AG04449 (cell line): Measurements from ENCODE around the gene HYCC2.

Source experiments
- CTCF ChIA-PET: fragments of 350-600 bp; formaldehyde crosslinking; extraction: SDS; loops from one replicate; lab custom pipeline; 2021; ENCODE audit warnings: antibody characterized with exemption; lab: Yijun Ruan, JAX
- POLR2A ChIA-PET: fragments of 400-600, 350-600 bp; formaldehyde crosslinking; extraction: SDS; loops from one replicate; lab custom pipeline; 2020; ENCODE audit warnings: antibody characterized with exemption, inconsistent platforms; lab: Yijun Ruan, JAX
- DNase-seq: peaks from one replicate; pipeline ENCODE4 v3.0.0-alpha.2; 2010; ENCODE audit warnings: low read depth, low spot score
- H3K4me3 ChIP-seq: 2 replicates; pipeline ENCODE4 v1.5.1; 2011; ENCODE audit warnings: low read depth, mild to moderate bottlenecking, control low read depth, low read length
- TF ChIP-seq, protein P1 (sequence below): IDR thresholded peaks from one replicate; pipeline ENCODE4 v1.5.1; 2011; ENCODE audit warnings: mild to moderate bottlenecking, moderate library complexity, low read length, control low read depth, inconsistent platforms; ENCODE audit not compliant: insufficient read depth; ENCODE audit errors: missing control alignments

Gene HYCC2

DNA sequence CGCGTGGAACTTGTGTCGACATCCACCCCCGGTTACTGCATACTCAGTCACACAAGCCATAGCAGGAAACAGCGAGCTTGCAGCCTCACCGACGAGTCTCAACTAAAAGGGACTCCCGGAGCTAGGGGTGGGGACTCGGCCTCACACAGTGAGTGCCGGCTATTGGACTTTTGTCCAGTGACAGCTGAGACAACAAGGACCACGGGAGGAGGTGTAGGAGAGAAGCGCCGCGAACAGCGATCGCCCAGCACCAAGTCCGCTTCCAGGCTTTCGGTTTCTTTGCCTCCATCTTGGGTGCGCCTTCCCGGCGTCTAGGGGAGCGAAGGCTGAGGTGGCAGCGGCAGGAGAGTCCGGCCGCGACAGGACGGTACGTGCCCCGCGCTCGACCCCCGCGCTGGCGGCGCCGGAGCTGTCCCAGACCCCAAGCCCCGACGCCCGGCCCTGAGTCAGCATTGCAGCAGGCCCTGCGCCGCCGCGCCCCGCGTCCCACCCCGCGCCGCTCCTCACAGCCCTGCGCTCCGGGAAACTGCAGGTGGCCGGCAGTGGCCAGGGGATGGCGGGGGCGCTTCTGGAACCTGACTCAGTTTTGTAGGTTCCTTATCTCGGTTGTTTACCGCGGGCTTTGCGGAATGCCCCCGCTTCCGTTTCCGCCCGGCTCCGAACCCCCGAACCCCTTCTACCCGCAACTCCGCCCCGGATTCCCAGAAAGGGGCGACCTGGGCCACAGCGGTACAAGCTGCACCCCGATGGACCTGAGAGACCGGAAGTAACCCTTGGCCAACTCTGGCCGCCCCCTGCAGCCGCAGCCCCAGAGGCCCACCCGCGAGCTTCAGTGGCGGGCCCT, 44.9 kb upstream of the HYCC2 start, which contains the start of gene CFLAR:
Gene CFLAR, plus strand, starts transcription at position 50 of the 844 bp plus-strand sequence. CDS start 13,702 bp downstream, outside the sequence.
- TF ChIP-seq, protein P1, sequence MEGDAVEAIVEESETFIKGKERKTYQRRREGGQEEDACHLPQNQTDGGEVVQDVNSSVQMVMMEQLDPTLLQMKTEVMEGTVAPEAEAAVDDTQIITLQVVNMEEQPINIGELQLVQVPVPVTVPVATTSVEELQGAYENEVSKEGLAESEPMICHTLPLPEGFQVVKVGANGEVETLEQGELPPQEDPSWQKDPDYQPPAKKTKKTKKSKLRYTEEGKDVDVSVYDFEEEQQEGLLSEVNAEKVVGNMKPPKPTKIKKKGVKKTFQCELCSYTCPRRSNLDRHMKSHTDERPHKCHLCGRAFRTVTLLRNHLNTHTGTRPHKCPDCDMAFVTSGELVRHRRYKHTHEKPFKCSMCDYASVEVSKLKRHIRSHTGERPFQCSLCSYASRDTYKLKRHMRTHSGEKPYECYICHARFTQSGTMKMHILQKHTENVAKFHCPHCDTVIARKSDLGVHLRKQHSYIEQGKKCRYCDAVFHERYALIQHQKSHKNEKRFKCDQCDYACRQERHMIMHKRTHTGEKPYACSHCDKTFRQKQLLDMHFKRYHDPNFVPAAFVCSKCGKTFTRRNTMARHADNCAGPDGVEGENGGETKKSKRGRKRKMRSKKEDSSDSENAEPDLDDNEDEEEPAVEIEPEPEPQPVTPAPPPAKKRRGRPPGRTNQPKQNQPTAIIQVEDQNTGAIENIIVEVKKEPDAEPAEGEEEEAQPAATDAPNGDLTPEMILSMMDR, result no peak
- peak within 1 kb of the TSS; percentile 61 for H3K4me3 ChIP-seq
- no peak for DNase-seq
- ChIA-PET POLR2A (interaction anchor here (1.0 kb wide), 3 partner anchors 34 to 42 kb away, joined by 4 read pairs; no protein-coding TSS in a partner anchor), CTCF (interaction anchor here (1.2 to 8.4 kb wide), 9 partner anchors 20 to 210 kb away, joined by 3 to 90 read pairs (median 14); no protein-coding TSS in a partner anchor)

DNA sequence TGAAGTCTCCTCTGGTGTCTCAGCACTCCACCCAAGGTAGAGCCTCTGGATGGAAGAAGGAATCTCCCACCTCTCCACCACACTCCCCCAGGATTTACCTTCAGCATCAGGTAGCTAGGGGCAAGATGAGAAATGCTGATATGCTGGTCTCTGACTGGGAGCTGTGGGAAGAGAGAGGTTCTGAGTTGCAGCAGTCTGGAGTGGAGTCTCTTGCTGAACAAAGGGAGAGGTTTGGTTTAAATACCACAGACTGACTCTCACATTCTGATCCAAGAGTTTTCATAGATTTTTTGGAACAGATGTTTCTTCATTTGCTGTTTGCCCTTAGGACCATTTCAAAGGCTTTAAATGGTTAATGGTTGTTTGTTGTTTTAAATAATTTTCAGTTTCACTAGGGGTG, 43.4 kb upstream of the HYCC2 start:
- no peak overlapping the region for H3K4me3 ChIP-seq
- no peak for DNase-seq
- CTCF ChIA-PET, result interaction anchor here (0.6 to 8.4 kb wide), 2 partner anchors 41 to 44 kb away, joined by 3 to 90 read pairs; no protein-coding TSS in a partner anchor
- TF ChIP-seq, protein P1, result no peak
- POLR2A ChIA-PET, result interaction anchor here (0.7 kb wide), 1 partner anchor 202 kb away, joined by 3 read pairs; no protein-coding TSS in a partner anchor

DNA sequence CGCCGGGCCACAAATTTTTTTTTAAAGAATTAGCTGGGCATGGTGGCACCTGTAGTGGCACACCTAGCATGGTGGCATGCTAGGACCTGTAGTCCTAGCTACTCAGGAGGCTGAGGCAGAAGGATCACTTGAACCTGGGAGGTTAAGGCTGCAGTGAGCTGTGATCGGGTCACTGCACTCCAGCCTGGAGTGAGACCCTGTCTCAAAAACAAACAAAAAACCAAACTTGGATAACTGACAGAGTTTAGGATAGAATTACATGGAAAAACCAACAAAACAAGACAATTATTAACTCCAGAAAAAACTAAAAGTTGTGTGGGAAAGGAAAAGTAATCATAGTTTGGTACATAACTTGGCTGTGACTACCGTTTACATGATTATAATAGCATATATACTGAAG, 42.9 kb upstream of the HYCC2 start:
- POLR2A ChIA-PET, result no interaction called here
- no peak for DNase-seq
- no peak overlapping the region for H3K4me3 ChIP-seq
- TF ChIP-seq, protein P1, result no peak
- CTCF ChIA-PET, result interaction anchor here (0.6 to 8.4 kb wide), 2 partner anchors 40 to 45 kb away, joined by 3 to 90 read pairs; no protein-coding TSS in a partner anchor

DNA sequence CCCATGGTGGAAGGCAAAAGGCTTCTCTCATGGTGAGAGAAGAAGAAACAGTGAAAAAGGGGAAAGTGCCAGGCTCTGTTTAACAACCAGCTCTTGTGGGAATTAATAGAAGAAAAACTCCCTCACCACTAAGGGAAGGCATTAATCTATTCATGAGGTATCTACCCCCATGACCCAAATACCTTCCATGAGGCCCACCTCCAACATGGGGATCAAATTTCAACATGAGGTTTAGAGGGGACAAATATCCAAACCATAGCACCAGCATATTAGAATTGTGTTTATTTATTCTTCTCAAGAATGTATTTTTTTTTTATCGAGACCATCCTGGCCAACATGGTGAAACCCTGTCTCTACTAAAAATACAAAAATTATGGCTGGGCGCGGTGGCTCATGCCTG, 39.6 kb upstream of the HYCC2 start:
- ChIA-PET CTCF (interaction anchor here (1.2 to 2.0 kb wide), 2 partner anchors 47 to 49 kb away, joined by 3 to 8 read pairs; no protein-coding TSS in a partner anchor), POLR2A (no interaction called here)
- TF ChIP-seq, protein P1, result no peak

DNA sequence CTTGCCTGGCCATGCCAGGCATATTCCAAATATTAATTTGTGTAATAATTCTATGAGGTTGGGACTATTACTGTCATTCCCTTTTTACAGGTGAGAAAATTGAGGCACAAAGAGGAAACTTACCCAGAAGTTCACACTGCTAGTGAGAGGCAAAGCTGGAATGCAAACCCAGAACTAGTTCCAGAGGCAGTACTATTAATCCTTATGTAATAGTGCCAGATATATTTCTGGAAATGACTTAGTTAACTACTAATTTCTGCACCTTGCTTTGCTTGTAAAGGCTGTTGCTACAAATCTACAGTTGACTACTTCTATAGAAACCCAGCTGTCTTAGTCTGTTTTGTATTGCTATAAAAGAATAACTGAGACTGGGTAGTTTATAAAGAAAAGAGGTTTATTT, 39.1 kb upstream of the HYCC2 start:
- H3K4me3 ChIP-seq, result no peak overlapping the region
- TF ChIP-seq, protein P1, result no peak
- DNase-seq, result no peak
- CTCF ChIA-PET, result interaction anchor here (1.2 to 2.0 kb wide), 3 partner anchors 18 to 49 kb away, joined by 3 to 8 read pairs (median 3); no protein-coding TSS in a partner anchor
- POLR2A ChIA-PET, result no interaction called here

More for the DNA sequence above, 39.6 kb upstream of the HYCC2 start:
- no peak overlapping the region for H3K4me3 ChIP-seq
- no peak for DNase-seq

DNA sequence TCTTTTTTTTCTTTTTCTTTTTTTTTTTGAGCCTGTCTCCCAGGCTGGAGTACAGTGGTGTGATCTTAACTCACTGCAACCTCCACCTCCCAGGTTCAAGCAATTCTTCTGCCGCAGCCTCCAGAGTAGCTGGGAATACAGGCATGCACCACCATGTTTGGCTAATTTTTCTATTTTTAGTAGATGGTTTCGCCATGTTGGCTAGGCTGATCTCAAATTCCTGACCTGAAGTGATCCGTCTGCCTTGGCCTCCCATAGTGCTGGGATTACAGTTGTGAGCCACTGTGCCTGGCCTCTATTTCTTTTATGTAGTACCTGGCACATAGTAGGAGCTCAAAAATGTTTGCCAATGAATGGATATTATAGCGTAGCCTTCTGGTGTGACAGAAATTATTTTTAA, 37.7 kb upstream of the HYCC2 start:
- TF ChIP-seq, protein P1, result no peak
- DNase-seq, result no peak
- no peak overlapping the region for H3K4me3 ChIP-seq
- ChIA-PET CTCF (interaction anchor here (1.6 to 2.2 kb wide), 3 partner anchors 9 to 49 kb away, joined by 3 to 9 read pairs (median 8); no protein-coding TSS in a partner anchor), POLR2A (no interaction called here)
